HUES48 (cell line): ENCODE data around the gene NT5C3A.
"Not testable (repeated sequence)": the region's sequence is repeated elsewhere in the genome, so short reads cannot be mapped to it uniquely, and the experiment has no call there.

Experiments used
- H3K27ac ChIP-seq: one replicate; pipeline ENCODE4 v1.7.0; 2013; ENCODE audit warnings: low read depth, low read length, inconsistent platforms
- H3K27me3 ChIP-seq: 2 replicates; pipeline ENCODE4 v1.6.1; 2013; ENCODE audit warnings: mild to moderate bottlenecking, low read length; ENCODE audit not compliant: control insufficient read depth, insufficient read depth
- H3K36me3 ChIP-seq: 2 replicates; pipeline ENCODE4 v1.6.1; 2013; ENCODE audit warnings: low read length; ENCODE audit not compliant: control insufficient read depth, insufficient read depth
- H3K4me1 ChIP-seq: 2 replicates; pipeline ENCODE4 v1.6.1; 2013; ENCODE audit warnings: mild to moderate bottlenecking, low read length; ENCODE audit not compliant: control insufficient read depth, insufficient read depth
- H3K4me3 ChIP-seq: 2 replicates; pipeline ENCODE4 v1.5.1; 2013; ENCODE audit warnings: mild to moderate bottlenecking, low read depth, low read length
- H3K9ac ChIP-seq: 2 replicates; pipeline ENCODE4 v1.6.1; 2013; ENCODE audit warnings: mild to moderate bottlenecking, low read depth, low read length, moderate library complexity
- H3K9me3 ChIP-seq: 2 replicates; pipeline ENCODE4 v1.6.1; 2013; ENCODE audit warnings: low read length; ENCODE audit not compliant: control insufficient read depth, insufficient read depth

Gene NT5C3A

DNA sequence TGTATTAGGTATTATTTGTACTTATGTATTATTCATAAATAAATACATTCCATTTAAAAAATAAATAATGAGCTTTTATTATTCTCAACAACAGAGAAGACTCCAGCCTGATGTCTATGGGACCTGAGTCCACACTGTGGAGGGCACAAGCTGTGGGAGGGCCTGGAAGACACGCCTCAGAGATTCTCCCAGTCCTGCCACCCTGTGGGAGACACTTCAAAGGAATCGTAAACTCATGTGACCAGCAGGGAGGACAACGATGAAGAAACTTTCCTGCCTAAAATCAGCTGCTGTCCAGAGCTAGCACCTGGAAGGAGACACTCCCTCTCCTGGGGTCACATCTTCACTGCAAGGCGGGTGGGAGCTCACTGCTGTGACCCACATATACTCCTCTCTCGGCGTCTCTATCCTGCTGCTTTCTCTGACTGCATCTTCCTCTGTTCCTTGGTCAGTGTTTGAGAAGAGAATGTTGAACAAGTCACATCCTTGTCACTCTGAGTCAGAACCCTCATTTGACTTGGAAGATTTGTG is 32.2 kb upstream of the NT5C3A start:
- not testable (repeated sequence) for H3K27ac ChIP-seq, H3K4me3 ChIP-seq, H3K9ac ChIP-seq, H3K27me3 ChIP-seq, H3K4me1 ChIP-seq, H3K9me3 ChIP-seq
- peaks cover 57% of the 10 kb centered on the region for H3K36me3 ChIP-seq

- no peak overlapping the region for H3K4me3 ChIP-seq
- no peaks in the 10 kb centered on the region for H3K27me3 ChIP-seq
- H3K27ac ChIP-seq, result no peak overlapping the region
- no peaks in the 10 kb centered on the region for H3K9me3 ChIP-seq
- H3K36me3 ChIP-seq, result peaks cover 41% of the 10 kb centered on the region
- H3K4me1 ChIP-seq, result no peaks in the 10 kb centered on the region
- H3K9ac ChIP-seq, result no peak overlapping the region
Observed at GRCh38 chr7:33093266-33093665, 30.7 kb upstream of the NT5C3A start.

- Histone ChIP-seq H3K36me3 (peaks cover 27% of the 10 kb centered on the region), H3K4me1 (no peaks in the 10 kb centered on the region), H3K27ac (no peak overlapping the region), H3K4me3 (no peak overlapping the region), H3K9me3 (no peaks in the 10 kb centered on the region), H3K9ac (no peak overlapping the region), H3K27me3 (no peaks in the 10 kb centered on the region)
Observed at GRCh38 chr7:33091641-33092191, 29.1 kb upstream of the NT5C3A start.

- H3K27ac ChIP-seq, result no peak overlapping the region
- no peak overlapping the region for H3K9ac ChIP-seq
- no peaks in the 10 kb centered on the region for H3K27me3 ChIP-seq
- peaks cover 21% of the 10 kb centered on the region for H3K36me3 ChIP-seq
- H3K9me3 ChIP-seq, result no peaks in the 10 kb centered on the region
- no peaks in the 10 kb centered on the region for H3K4me1 ChIP-seq
- H3K4me3 ChIP-seq, result no peak overlapping the region
Observed at GRCh38 chr7:33091111-33091531, 28.5 kb upstream of the NT5C3A start.

DNA sequence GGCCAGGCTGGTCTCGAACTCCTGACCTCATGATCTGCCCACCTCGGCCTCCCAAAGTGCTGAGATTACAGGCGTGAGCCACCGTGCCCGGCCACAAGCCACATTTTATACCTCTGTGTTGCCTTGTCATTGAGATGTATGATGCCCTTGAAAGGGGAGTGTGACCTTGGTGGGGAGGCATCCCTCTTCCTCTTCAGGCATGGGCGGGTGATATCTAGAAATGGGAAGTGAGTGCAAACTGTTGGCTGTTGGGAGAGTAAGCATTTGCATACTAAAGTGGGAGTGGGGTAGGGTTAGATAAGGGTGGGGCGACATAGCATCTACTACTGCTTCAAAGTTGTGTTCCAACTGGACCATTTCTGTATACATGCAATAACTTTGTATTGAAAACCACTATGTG is 26.6 kb upstream of the NT5C3A start:
- H3K9me3 ChIP-seq, result no peaks in the 10 kb centered on the region
- H3K4me1 ChIP-seq, result no peaks in the 10 kb centered on the region

DNA sequence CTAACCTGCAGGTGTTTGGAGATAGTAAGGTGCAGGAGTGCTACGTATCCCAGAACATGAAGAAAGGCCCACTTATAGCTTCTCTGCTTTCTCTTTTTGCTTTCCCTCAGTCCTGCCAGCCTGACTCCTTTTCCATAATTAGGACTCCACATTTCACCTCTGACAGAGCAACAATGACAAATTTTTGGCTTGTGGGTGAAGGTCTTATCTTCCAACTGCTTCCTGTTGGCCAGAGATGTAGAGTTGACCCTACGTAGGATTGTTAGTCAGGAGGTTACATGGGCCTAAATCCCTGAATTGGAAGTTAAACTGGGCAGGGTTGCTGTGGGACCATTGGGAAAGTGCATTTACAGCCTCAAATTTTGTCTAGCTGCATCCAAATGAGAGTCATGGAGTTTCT is 25.3 kb upstream of the NT5C3A start:
- Histone ChIP-seq H3K36me3 (no peaks in the 10 kb centered on the region), H3K4me3 (no peak overlapping the region), H3K4me1 (no peaks in the 10 kb centered on the region), H3K27ac (no peak overlapping the region), H3K27me3 (no peaks in the 10 kb centered on the region), H3K9ac (no peak overlapping the region), H3K9me3 (no peaks in the 10 kb centered on the region)

More for the DNA sequence above, 26.6 kb upstream of the NT5C3A start:
- Histone ChIP-seq H3K27me3 (no peaks in the 10 kb centered on the region), H3K36me3 (peaks cover 3% of the 10 kb centered on the region), H3K27ac (no peak overlapping the region), H3K9ac (no peak overlapping the region), H3K4me3 (no peak overlapping the region)

- Histone ChIP-seq H3K36me3 (no peaks in the 10 kb centered on the region), H3K27ac (no peak overlapping the region), H3K9ac (no peak overlapping the region), H3K9me3 (no peaks in the 10 kb centered on the region), H3K4me3 (no peak overlapping the region), H3K4me1 (no peaks in the 10 kb centered on the region), H3K27me3 (no peaks in the 10 kb centered on the region)
Observed at GRCh38 chr7:33087356-33087755, 24.8 kb upstream of the NT5C3A start.

DNA sequence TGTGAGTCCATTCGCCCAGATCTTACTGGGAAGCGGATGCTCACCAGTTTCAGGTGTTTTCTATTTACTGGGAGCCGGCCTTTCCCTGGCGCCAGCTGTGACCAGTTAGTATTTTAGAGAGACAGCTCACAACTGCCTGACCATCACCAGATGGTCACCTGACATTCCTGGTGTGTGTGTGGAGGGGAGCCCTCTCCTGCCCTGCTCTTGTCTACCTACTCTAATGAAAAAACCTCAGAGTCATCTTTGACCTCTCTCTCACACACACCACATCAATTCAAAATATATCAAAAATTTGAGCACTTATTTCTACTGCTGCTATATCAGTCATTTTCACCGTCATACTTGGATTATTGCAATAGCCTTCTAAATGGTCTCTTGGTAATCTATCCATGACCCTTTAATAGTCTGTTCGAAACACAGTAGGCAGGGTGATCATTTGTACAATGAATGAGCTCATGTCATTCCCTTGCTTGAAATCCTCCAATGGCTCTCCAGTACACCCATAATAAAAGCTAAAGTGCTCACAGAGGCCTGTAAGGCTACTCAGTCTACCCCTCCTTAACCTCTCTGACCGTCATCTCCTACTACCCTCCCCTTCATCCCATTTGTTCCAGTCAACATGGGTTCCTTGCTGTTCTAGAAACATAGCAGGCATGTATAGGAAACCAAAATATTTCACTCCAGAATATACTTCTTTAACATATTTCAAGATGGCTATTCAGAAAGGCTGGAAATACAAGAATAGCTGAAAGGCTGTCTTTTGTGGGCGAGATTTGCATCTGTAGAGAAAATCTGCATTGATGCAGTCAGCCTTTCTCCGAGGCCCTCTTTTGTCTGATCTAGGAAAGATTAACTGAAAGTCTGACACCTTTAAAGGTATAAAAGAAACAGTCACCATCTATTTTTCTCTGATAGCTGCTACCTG is 17.5 kb upstream of the NT5C3A start:
- Histone ChIP-seq H3K4me3 (no peak overlapping the region), H3K4me1 (peaks cover 39% of the 10 kb centered on the region), H3K9ac (no peak overlapping the region), H3K27ac (no peak overlapping the region), H3K27me3 (no peaks in the 10 kb centered on the region), H3K9me3 (no peaks in the 10 kb centered on the region), H3K36me3 (no peaks in the 10 kb centered on the region)

DNA sequence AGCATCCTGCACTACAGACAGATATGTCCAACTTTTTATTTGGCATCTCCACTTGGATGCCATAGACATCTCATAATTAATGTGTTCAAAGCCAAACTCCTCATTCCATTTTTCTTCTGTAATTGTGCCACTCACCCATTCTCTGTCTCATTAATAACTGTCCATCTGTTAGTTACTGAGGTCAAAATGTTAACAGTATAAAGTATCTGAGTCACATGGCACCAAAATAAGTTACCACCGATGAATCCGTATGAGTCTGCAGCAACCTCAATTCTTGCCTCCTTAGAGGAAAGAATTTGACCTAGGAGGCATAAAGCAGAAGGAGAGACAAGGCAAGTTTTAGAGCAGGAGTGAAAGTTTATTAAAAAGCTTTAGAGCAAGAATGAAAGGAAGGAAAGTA is 16.5 kb upstream of the NT5C3A start:
- Histone ChIP-seq H3K4me3 (no peak overlapping the region), H3K9me3 (no peaks in the 10 kb centered on the region), H3K36me3 (no peaks in the 10 kb centered on the region), H3K9ac (no peak overlapping the region), H3K27me3 (no peaks in the 10 kb centered on the region), H3K27ac (no peak overlapping the region), H3K4me1 (peaks cover 39% of the 10 kb centered on the region)

DNA sequence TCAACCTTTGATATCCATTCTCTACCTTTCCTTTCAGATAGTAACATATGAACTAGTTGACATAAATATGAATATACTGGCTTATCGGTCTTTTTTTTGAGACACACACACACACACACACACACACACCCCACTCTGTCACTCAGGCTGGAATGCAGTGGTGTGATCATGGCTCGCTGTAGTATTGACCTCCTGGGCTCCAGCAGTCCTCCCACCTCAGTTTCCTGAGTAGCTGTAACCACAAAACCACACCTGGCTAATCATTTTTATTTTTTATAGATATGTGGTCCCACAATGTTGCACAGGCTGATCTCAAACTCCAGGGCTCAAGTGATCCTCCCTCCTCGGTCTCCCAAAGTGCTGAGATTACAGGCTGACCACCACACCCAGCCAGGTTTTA is 14.2 kb upstream of the NT5C3A start:
- no peak overlapping the region for H3K27ac ChIP-seq
- H3K9me3 ChIP-seq, result no peaks in the 10 kb centered on the region
- H3K4me3 ChIP-seq, result no peak overlapping the region; the same call in 1 of the 2 replicates
- H3K27me3 ChIP-seq, result no peaks in the 10 kb centered on the region
- peaks cover 39% of the 10 kb centered on the region for H3K4me1 ChIP-seq
- no peak overlapping the region for H3K9ac ChIP-seq
- no peaks in the 10 kb centered on the region for H3K36me3 ChIP-seq

- H3K27ac ChIP-seq, result no peak overlapping the region
- H3K27me3 ChIP-seq, result no peaks in the 10 kb centered on the region
- H3K9ac ChIP-seq, result no peak overlapping the region
- H3K36me3 ChIP-seq, result no peaks in the 10 kb centered on the region
- H3K9me3 ChIP-seq, result no peaks in the 10 kb centered on the region
- H3K4me1 ChIP-seq, result peaks cover 36% of the 10 kb centered on the region
- no peak overlapping the region for H3K4me3 ChIP-seq
Observed at GRCh38 chr7:33075818-33076518, 13.4 kb upstream of the NT5C3A start.
